Mammary epithelial cell (primary cell): ENCODE measurements around the gene DENND6B.

Experiments
- CTCF ChIP-seq, 2 donors: IDR thresholded peaks in 1 of 2; conservative IDR thresholded peaks in 1 of 2; 2 replicates each; pipeline ENCODE4 v1.5.1; 2011 to 2012; ENCODE audit warnings: inconsistent platforms in 2 of 2, low read length in 2 of 2, mild to moderate bottlenecking in 2 of 2, control low read depth in 1 of 2, low read depth in 1 of 2; ENCODE audit not compliant: insufficient read depth in 1 of 2; ENCODE audit errors: extremely low read depth in 1 of 2
- EZH2 ChIP-seq: IDR thresholded peaks from 2 replicates; pipeline ENCODE4 v1.6.1; 2012; ENCODE audit warnings: low read length, inconsistent platforms, borderline replicate concordance

GRCh38 chr22:50281384-50281760, 45.4 kb downstream of the DENND6B start:
- TF ChIP-seq CTCF (conservative IDR thresholded peaks at IDR 0.05 in 1 of 2, IDR thresholded peaks at IDR 0.05 in 1 of 2; ENCODE audit: extremely low read depth in 1 of 2, insufficient read depth in 1 of 2, low read depth in 1 of 2, low read length in 2 of 2): no peak
- no peak for TF ChIP-seq EZH2
